K562 (cell line): ENCODE measurements around the gene PRND. TPM values are rescaled to one million over a fixed set of nuclear protein-coding genes. Genes with fewer than 3 reads are reported as not detected.

Experiments
- GTF2E2 ChIP-seq: fragments of 200-800 bp; sonication (Bioruptor generic); IDR thresholded peaks from 2 replicates; pipeline ENCODE4 v1.6.1; 2016; ENCODE audit warnings: missing genetic modification characterization, missing compliant biosample characterization
- ZFP1 ChIP-seq: fragments of 450-650 bp; formaldehyde crosslinking; IDR thresholded peaks from 2 replicates; pipeline ENCODE4 v1.4.0; 2020; ENCODE audit warnings: mild to moderate bottlenecking, mixed read lengths
- ZNF318 ChIP-seq, 2 experiments: fragments of 450-650 bp; IDR thresholded peaks; 2 replicates each; pipeline ENCODE4 v1.6.1; 2016; ENCODE audit warnings: mild to moderate bottlenecking in 2 of 2, borderline replicate concordance in 1 of 2, low read depth in 1 of 2, moderate library complexity in 1 of 2
- polyA plus RNA-seq, 8 experiments: library from polyadenylated mRNA; depleted of rRNA in 4 of 8; stranded (reverse) in 5 of 8; unstranded in 3 of 8; fragments of >200 nt; fragmentation: Nextera tagmentation in 2 of 8; fragmentation: Illumina TruSeq in 1 of 8; extraction: Ambion mirVana in 2 of 8; extraction: Trizol in 1 of 8; gene quantifications; 2 replicates each; pipeline versions ENCODE4 v1.2.1 to v1.2.3, GENCODE V29; 2011 to 2014; ENCODE audit warnings: inconsistent platforms in 1 of 8, missing spikeins in 1 of 8
- total RNA-seq, 7 experiments: library from RNA; depleted of rRNA in 6 of 7; stranded (reverse); fragments of >200 nt in 6 of 7; fragmentation: Illumina TruSeq in 2 of 7; extraction: Trizol in 2 of 7; gene quantifications; 2 replicates each; pipeline versions ENCODE4 v1.2.1 to v1.2.3, GENCODE V29; 2011 to 2021; ENCODE audit warnings: low replicate concordance in 1 of 7

PRND gene
- total and polyA plus RNA-seq, 9 of the 15 experiments (the other 6 are each of a cell fraction or from before 2014, with no cell fraction given): not detected

- TF ChIP-seq ZNF318 (IDR thresholded peaks at IDR 0.05; ENCODE audit: borderline replicate concordance in 1 of 2, low read depth in 1 of 2) (no peak), ZFP1 (CRISPR knock-in tag) (no peak), GTF2E2 (tag) (no peak)
These were observed 41.6 kb downstream of the PRND start (continued) for GRCh38 chr20:4763261-4763660.
